Measurements from ENCODE around the gene GRIA4. TPM values are rescaled to one million over a fixed set of nuclear protein-coding genes. Genes with fewer than 3 reads are reported as not detected.

GRIA4 gene
- total RNA-seq, 1 donor from 2014 or later = not detected

DNA sequence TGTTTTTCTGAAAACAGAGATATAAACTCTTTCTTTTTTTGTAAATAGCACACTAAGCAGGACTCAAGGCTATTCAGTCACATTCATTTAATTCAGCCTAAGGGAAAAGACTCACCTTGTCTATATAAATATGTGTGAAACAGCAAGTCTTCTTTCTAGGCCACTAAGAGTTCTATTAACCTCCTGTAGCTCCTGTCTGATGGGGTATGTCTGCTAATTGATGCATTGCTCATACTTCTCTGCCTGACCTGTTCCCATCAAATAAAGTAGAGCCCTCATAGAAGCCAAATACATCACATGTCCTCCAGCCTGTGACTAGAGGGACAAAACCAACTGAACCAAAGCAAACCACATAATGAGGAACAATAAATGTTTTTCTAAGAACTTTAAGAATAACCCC lies 344.0 kb downstream of the GRIA4 start:
- Histone ChIP-seq H3K27me3 (ENCODE audit: low read depth) (no peaks in the 10 kb centered on the region), H3K27ac (replicated peaks) (no peak overlapping the region), H3K4me3 (no peak overlapping the region), H3K9me3 (replicated peaks) (peaks cover 16% of the 10 kb centered on the region), H3K36me3 (no peaks in the 10 kb centered on the region), H3K4me1 (no peaks in the 10 kb centered on the region)
- intact Hi-C loops (cut with micrococcal nuclease) = no loop called here
- TF ChIP-seq, protein P1, sequence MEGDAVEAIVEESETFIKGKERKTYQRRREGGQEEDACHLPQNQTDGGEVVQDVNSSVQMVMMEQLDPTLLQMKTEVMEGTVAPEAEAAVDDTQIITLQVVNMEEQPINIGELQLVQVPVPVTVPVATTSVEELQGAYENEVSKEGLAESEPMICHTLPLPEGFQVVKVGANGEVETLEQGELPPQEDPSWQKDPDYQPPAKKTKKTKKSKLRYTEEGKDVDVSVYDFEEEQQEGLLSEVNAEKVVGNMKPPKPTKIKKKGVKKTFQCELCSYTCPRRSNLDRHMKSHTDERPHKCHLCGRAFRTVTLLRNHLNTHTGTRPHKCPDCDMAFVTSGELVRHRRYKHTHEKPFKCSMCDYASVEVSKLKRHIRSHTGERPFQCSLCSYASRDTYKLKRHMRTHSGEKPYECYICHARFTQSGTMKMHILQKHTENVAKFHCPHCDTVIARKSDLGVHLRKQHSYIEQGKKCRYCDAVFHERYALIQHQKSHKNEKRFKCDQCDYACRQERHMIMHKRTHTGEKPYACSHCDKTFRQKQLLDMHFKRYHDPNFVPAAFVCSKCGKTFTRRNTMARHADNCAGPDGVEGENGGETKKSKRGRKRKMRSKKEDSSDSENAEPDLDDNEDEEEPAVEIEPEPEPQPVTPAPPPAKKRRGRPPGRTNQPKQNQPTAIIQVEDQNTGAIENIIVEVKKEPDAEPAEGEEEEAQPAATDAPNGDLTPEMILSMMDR (IDR thresholded peaks at IDR 0.05; ENCODE audit: borderline replicate concordance) = no peak
- DNase-seq = no peak

DNA sequence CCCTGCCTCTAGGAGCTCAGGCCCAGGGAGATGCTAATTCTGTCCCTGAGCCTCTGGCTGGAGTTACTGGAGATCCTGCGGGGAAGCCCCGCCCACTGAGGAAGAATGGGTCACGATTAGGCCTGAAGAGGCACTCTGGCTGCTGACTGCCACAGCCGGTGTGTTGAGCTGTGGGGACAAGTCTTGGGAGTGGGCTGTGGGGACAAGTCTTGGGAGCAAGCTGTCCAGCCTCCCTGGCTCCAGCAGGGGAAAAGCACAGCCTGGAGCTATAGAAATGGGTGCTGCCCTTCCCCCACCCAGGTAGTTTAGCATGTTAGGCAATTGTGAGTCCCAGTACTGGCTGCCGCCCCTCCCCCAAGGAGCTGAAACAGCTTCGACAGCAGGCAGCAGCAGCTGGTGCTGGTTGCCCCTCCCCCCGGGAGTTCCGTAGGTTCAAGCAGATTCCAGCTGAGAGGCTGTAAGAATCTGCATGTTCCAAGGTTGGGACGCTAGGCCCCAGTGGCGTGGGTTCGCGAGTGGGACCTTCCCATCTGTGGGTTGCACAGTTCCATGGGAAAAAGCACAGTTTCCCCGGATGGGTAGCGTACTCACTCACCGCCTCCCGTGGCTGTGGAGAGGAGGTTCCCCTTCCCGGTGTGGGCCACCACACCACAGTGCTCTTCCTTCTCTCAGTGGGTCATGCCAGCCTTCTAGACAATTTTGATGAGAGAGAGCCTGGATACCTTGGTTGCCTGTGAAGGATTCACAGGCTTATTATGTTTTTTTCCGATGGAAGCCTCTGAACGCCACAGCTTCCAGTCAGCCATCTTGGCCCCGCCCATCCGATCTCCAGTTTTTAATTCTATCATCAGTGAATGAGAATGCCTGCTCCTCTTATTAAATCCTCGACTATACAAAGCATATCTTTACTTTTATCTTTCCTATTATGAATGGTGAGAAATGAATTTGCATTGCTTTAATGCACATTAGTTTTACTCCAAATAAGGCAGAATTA lies 350.7 kb downstream of the GRIA4 start:
- Histone ChIP-seq H3K4me3 (no peak overlapping the region), H3K27me3 (ENCODE audit: low read depth) (no peaks in the 10 kb centered on the region), H3K9me3 (replicated peaks) (peaks cover 20% of the 10 kb centered on the region), H3K4me1 (no peaks in the 10 kb centered on the region), H3K27ac (replicated peaks) (no peak overlapping the region), H3K36me3 (no peaks in the 10 kb centered on the region)
- no peak for DNase-seq
- TF ChIP-seq, protein P1 (IDR thresholded peaks at IDR 0.05; ENCODE audit: borderline replicate concordance) = no peak
- intact Hi-C loops (cut with micrococcal nuclease) = no loop called here

DNA sequence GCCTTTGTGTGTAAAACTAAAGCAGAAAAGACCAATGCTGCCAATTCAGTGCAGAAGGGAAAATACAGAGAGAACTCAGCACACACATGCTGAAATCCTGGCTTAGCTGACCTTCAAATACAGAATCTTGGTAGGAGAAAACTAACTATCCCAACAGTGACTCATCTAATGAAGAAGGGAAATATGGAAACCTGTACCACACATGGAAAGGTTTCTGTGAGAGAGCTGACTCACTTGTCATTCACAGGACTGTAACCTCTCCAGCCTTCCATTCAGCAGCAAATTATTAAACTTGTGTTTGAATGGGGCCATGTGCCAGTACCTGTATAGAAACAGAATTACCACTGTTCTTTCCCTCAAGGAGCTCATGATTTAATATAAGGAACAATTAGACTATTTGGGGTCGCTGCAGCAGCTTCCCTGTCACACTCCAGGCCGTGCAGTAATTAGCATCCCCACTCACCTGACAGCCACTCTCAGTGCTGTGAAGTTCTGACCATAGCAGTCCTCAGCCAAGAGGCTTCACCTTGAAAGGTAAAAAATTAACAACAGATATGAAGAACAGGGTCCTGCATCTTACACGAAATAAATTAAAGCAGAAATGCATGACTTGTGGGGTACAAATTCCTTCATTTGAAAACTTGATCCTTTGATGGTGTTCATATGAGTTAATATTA lies 358.3 kb downstream of the GRIA4 start:
- Histone ChIP-seq H3K4me3 (no peak overlapping the region), H3K9me3 (replicated peaks) (no peaks in the 10 kb centered on the region), H3K27ac (replicated peaks) (no peak overlapping the region), H3K36me3 (no peaks in the 10 kb centered on the region), H3K4me1 (no peaks in the 10 kb centered on the region), H3K27me3 (ENCODE audit: low read depth) (no peaks in the 10 kb centered on the region)
- TF ChIP-seq, protein P1 (IDR thresholded peaks at IDR 0.05; ENCODE audit: borderline replicate concordance) = no peak
- DNase-seq = no peak
- intact Hi-C loops (cut with micrococcal nuclease) = no loop called here

DNA sequence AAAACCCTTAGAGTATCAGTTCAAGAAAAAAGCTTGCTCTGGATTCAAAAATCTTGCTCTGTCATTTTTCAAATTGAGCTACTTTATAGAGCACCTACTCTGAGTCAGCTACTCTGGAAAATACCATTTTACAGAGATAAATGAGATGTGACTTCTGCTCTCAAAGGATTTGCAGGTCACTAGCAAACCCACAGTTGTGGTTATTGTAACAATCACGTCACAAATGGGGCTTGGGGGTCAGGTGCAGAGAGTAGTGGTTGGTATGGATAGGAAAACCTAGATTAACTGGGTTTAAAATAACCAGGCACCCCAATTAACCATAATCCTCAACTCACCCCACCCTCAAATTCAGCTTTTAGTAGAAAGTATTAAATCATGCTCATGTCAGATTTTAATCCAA lies 359.9 kb downstream of the GRIA4 start:
- TF ChIP-seq, protein P1 (IDR thresholded peaks at IDR 0.05; ENCODE audit: borderline replicate concordance) = no peak
- no peak overlapping the region for H3K27ac ChIP-seq (replicated peaks)
- DNase-seq = no peak
- H3K4me3 ChIP-seq = no peak overlapping the region
- H3K27me3 ChIP-seq (ENCODE audit: low read depth) = no peaks in the 10 kb centered on the region
- intact Hi-C loops (cut with micrococcal nuclease) = no loop called here
- H3K9me3 ChIP-seq (replicated peaks) = no peaks in the 10 kb centered on the region
- H3K4me1 ChIP-seq = no peaks in the 10 kb centered on the region
- no peaks in the 10 kb centered on the region for H3K36me3 ChIP-seq

DNA sequence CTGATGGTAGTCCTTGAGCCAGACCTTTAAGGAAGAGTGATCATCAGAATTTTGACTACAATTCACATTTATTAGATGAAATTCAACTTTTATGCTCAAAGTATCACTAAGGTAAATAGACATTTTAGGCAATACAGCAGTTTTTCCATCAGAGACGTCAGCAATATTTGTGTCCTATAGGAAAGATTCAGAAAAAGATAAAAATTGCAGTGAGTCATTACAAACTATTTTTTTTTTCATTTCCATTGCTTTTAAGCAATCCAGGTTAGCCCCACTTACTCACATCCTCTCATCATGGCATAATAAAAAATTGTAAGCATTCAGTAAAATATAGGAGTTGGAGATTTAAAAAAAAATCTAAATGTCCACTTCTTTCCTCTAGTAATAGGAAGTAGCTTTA lies 365.3 kb downstream of the GRIA4 start:
- intact Hi-C loops (cut with micrococcal nuclease) = no loop called here
- no peak for DNase-seq
- no peaks in the 10 kb centered on the region for H3K9me3 ChIP-seq (replicated peaks)
- no peaks in the 10 kb centered on the region for H3K36me3 ChIP-seq
- no peaks in the 10 kb centered on the region for H3K27me3 ChIP-seq (ENCODE audit: low read depth)
- no peaks in the 10 kb centered on the region for H3K4me1 ChIP-seq
- H3K4me3 ChIP-seq = no peak overlapping the region
- H3K27ac ChIP-seq (replicated peaks) = no peak overlapping the region
- TF ChIP-seq, protein P1 (IDR thresholded peaks at IDR 0.05; ENCODE audit: borderline replicate concordance) = no peak

All from left ventricle myocardium inferior (tissue), 1 donor.